ENCODE data around the gene SPEM1. TPM values are rescaled to one million over a fixed set of nuclear protein-coding genes. Genes with fewer than 3 reads are reported as not detected.

The SPEM1 gene
- total and polyA plus RNA-seq, 2 of the 13 experiments (the other 11 are each of a cell fraction or from before 2014, with no cell fraction given), result not detected

- TF ChIP-seq ZNF562 (CRISPR knock-in tag; IDR thresholded peaks at IDR 0.05; ENCODE audit: borderline replicate concordance) (no peak), ZBTB49 (CRISPR knock-in tag; IDR thresholded peaks at IDR 0.05; ENCODE audit: borderline replicate concordance) (no peak), ZNF777 (CRISPR knock-in tag; IDR thresholded peaks at IDR 0.05) (no peak), THYN1 (CRISPR knock-in tag; IDR thresholded peaks at IDR 0.05; ENCODE audit: borderline replicate concordance, low read depth) (no peak), ZNF543 (CRISPR knock-in tag; IDR thresholded peaks at IDR 0.05) (0 out of 2 replicates have a peak, but pooled peaks have one; percentile 52), ZNF850 (CRISPR knock-in tag; conservative IDR thresholded peaks at IDR 0.05) (no peak), MBNL3 (CRISPR knock-in tag; conservative IDR thresholded peaks at IDR 0.05) (no peak), RCOR2 (CRISPR knock-in tag; IDR thresholded peaks at IDR 0.05) (no peak), ZNF282 (IDR thresholded peaks at IDR 0.05; ENCODE audit: partially characterized antibody) (no peak), DNMT1 (CRISPR knock-in tag; IDR thresholded peaks at IDR 0.05) (no peak), ZNF564 (CRISPR knock-in tag; IDR thresholded peaks at IDR 0.05) (no peak), TP53 (CRISPR knock-in tag; conservative IDR thresholded peaks at IDR 0.05) (0 out of 2 replicates have a peak, but pooled peaks have one; percentile 0), RXRB (CRISPR knock-in tag; IDR thresholded peaks at IDR 0.05; ENCODE audit: borderline replicate concordance) (no peak), ZSCAN31 (CRISPR knock-in tag; IDR thresholded peaks at IDR 0.05; ENCODE audit: low read depth) (0 out of 2 replicates have a peak, but pooled peaks have one; percentile 74), PAXIP1 (CRISPR knock-in tag; conservative IDR thresholded peaks at IDR 0.05) (no peak; the same call in 1 of the 2 replicates), ZNF720 (CRISPR knock-in tag; IDR thresholded peaks at IDR 0.05) (no peak), PTBP1 (IDR thresholded peaks at IDR 0.05; ENCODE audit: low read depth, low read length, poor library complexity, severe bottlenecking) (no peak), KMT2A (CRISPR knock-in tag; IDR thresholded peaks at IDR 0.05) (no peak), ZSCAN29 (CRISPR knock-in tag; conservative IDR thresholded peaks at IDR 0.05) (no peak), ZNF547 (CRISPR knock-in tag; IDR thresholded peaks at IDR 0.05) (no peak)
- TF ChIP-seq, protein P1, sequence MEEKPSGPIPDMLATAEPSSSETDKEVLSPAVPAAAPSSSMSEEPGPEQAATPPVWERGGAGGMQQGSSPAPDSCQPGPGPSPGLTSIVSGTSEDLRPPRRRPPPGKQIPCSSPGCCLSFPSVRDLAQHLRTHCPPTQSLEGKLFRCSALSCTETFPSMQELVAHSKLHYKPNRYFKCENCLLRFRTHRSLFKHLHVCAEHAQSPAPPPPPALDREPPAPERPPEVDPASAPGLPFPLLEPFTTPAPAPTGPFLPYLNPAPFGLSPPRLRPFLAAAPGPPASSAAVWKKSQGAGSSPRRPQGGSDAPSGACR (CRISPR knock-in tag; IDR thresholded peaks at IDR 0.05), result 0 out of 2 replicates have a peak, but pooled peaks have one; percentile 70
- TF ChIP-seq, protein P2, sequence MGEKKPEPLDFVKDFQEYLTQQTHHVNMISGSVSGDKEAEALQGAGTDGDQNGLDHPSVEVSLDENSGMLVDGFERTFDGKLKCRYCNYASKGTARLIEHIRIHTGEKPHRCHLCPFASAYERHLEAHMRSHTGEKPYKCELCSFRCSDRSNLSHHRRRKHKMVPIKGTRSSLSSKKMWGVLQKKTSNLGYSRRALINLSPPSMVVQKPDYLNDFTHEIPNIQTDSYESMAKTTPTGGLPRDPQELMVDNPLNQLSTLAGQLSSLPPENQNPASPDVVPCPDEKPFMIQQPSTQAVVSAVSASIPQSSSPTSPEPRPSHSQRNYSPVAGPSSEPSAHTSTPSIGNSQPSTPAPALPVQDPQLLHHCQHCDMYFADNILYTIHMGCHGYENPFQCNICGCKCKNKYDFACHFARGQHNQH (CRISPR knock-in tag; IDR thresholded peaks at IDR 0.05), result 0 out of 2 replicates have a peak, but pooled peaks have one; percentile 10
- TF ChIP-seq, protein P3, sequence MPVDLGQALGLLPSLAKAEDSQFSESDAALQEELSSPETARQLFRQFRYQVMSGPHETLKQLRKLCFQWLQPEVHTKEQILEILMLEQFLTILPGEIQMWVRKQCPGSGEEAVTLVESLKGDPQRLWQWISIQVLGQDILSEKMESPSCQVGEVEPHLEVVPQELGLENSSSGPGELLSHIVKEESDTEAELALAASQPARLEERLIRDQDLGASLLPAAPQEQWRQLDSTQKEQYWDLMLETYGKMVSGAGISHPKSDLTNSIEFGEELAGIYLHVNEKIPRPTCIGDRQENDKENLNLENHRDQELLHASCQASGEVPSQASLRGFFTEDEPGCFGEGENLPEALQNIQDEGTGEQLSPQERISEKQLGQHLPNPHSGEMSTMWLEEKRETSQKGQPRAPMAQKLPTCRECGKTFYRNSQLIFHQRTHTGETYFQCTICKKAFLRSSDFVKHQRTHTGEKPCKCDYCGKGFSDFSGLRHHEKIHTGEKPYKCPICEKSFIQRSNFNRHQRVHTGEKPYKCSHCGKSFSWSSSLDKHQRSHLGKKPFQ (CRISPR knock-in tag; IDR thresholded peaks at IDR 0.05; ENCODE audit: insufficient replicate concordance), result no peak
Observed at GRCh38 chr17:7403727-7403976, 16.5 kb upstream of the SPEM1 start (continued).
